Neuronal stem cell (in vitro differentiated cells): Measurements from ENCODE around the gene CHGA.

ENCODE experiments used
- DNase-seq: peaks from one replicate; pipeline ENCODE4 v3.0.0-alpha.2; 2013; ENCODE audit warnings: low spot score
- H2AFZ ChIP-seq: one replicate; pipeline ENCODE4 v1.6.1; 2013; ENCODE audit warnings: mild to moderate bottlenecking, low read length, inconsistent platforms
- H2AK5ac ChIP-seq: 2 replicates; pipeline ENCODE4 v1.6.1; 2013; ENCODE audit warnings: low read depth, mild to moderate bottlenecking, inconsistent platforms, low read length, moderate library complexity, mixed read lengths
- H2BK120ac ChIP-seq: 2 replicates; pipeline ENCODE4 v1.6.1; 2013; ENCODE audit warnings: low read depth, mild to moderate bottlenecking, inconsistent platforms, low read length, moderate library complexity, mixed read lengths
- H2BK12ac ChIP-seq: one replicate; pipeline ENCODE4 v1.6.1; 2013; ENCODE audit warnings: low read length, inconsistent platforms
- H2BK15ac ChIP-seq: 2 replicates; pipeline ENCODE4 v1.6.1; 2013; ENCODE audit warnings: mild to moderate bottlenecking, low read length, inconsistent platforms, mixed read lengths
- H2BK5ac ChIP-seq: one replicate; pipeline ENCODE4 v1.6.1; 2013; ENCODE audit warnings: inconsistent platforms, mild to moderate bottlenecking, low read length, moderate library complexity
- H3K14ac ChIP-seq: one replicate; pipeline ENCODE4 v1.6.1; 2013; ENCODE audit warnings: low read length, inconsistent platforms
- H3K18ac ChIP-seq: 2 replicates; pipeline ENCODE4 v1.6.1; 2013; ENCODE audit warnings: low read length, inconsistent platforms
- H3K23ac ChIP-seq: 2 replicates; pipeline ENCODE4 v1.6.1; 2013; ENCODE audit warnings: low read depth, mild to moderate bottlenecking, mixed read lengths, low read length, inconsistent platforms; ENCODE audit not compliant: poor library complexity
- H3K27ac ChIP-seq: replicated peaks from 3 replicates; pipeline ENCODE4 v1.5.1; 2013; ENCODE audit warnings: low read length, inconsistent platforms
- H3K27me3 ChIP-seq, 3 experiments: 2 replicates each; pipeline ENCODE4 v1.6.1; 2013; ENCODE audit warnings: low read length in 3 of 3, mild to moderate bottlenecking in 2 of 3, inconsistent platforms in 1 of 3, low read depth in 1 of 3, mixed read lengths in 1 of 3, moderate library complexity in 1 of 3; ENCODE audit not compliant: control insufficient read depth in 3 of 3, insufficient read depth in 3 of 3
- H3K36me3 ChIP-seq, 2 donors: replicated peaks in 1 of 2; 2 replicates each; pipeline ENCODE4 v1.6.1; 2013; ENCODE audit warnings: low read length in 2 of 2; ENCODE audit not compliant: control insufficient read depth in 2 of 2, insufficient read depth in 2 of 2
- H3K4ac ChIP-seq: 2 replicates; pipeline ENCODE4 v1.6.1; 2013; ENCODE audit warnings: inconsistent platforms, mild to moderate bottlenecking, low read length, moderate library complexity
- H3K4me1 ChIP-seq, 2 donors: 1 replicate in 1 of 2; 2 replicates in 1 of 2; pipeline ENCODE4 v1.6.1; 2013; ENCODE audit warnings: low read length in 2 of 2, low read depth in 1 of 2; ENCODE audit not compliant: control insufficient read depth in 2 of 2, insufficient read depth in 1 of 2
- H3K4me2 ChIP-seq: one replicate; pipeline ENCODE4 v1.6.1; 2013; ENCODE audit warnings: mild to moderate bottlenecking, low read length, inconsistent platforms; ENCODE audit not compliant: insufficient read depth, poor library complexity, severe bottlenecking
- H3K4me3 ChIP-seq, 2 donors: 2 replicates each; pipeline ENCODE4 v1.5.1; 2013; ENCODE audit warnings: low read length in 2 of 2, mild to moderate bottlenecking in 2 of 2, inconsistent platforms in 1 of 2, moderate library complexity in 1 of 2
- H3K79me1 ChIP-seq: one replicate; pipeline ENCODE4 v1.6.1; 2013; ENCODE audit warnings: low read depth, mild to moderate bottlenecking, inconsistent platforms, low read length, moderate library complexity
- H3K9ac ChIP-seq: one replicate; pipeline ENCODE4 v1.6.1; 2013; ENCODE audit warnings: mild to moderate bottlenecking, low read depth, low read length, inconsistent platforms; ENCODE audit not compliant: poor library complexity
- H3K9me3 ChIP-seq, 2 donors: replicated peaks in 1 of 2; 2 replicates each; pipeline versions ENCODE3 to v1.6.1; 2013; ENCODE audit warnings: low read length in 2 of 2, mild to moderate bottlenecking in 2 of 2, inconsistent platforms in 1 of 2, low read depth in 1 of 2, mixed read lengths in 1 of 2, moderate library complexity in 1 of 2; ENCODE audit not compliant: control insufficient read depth in 2 of 2, insufficient read depth in 1 of 2
- H4K8ac ChIP-seq: one replicate; pipeline ENCODE4 v1.6.1; 2013; ENCODE audit warnings: low read depth, mild to moderate bottlenecking, inconsistent platforms, low read length, moderate library complexity
- H4K91ac ChIP-seq: one replicate; pipeline ENCODE4 v1.6.1; 2013; ENCODE audit warnings: low read length, low read depth, mild to moderate bottlenecking, inconsistent platforms; ENCODE audit not compliant: poor library complexity
- WGBS, 2 donors: extraction: QIAGEN DNeasy Blood & Tissue Kit; methylation state at CpG; one replicate each; pipeline ENCODE4 v1.1.7; 2013; ENCODE audit warnings: missing lambda C conversion rate in 2 of 2, mixed read lengths in 1 of 2; ENCODE audit not compliant: insufficient read length in 2 of 2, insufficient replicate concordance in 1 of 2; ENCODE audit errors: extremely low coverage in 2 of 2; 5-methylcytosine and 5-hydroxymethylcytosine counted together

The CHGA gene

GRCh38 chr14:92929689-92930608 is 7.0 kb downstream of the CHGA start:
- Histone ChIP-seq H3K4me3 (no peak overlapping the region), H3K27me3 (peaks cover 0 to 6% (median 3%) of the 10 kb centered on the region in 3 experiments), H3K4ac (no peak overlapping the region), H3K4me1 (no peaks in the 10 kb centered on the region), H2BK120ac (no peak overlapping the region), H3K18ac (no peak overlapping the region), H3K4me2 (no peak overlapping the region), H4K91ac (no peak overlapping the region), H2BK12ac (no peak overlapping the region), H3K27ac (no peak overlapping the region), H3K23ac (peak overlapping the region; percentile 48), H3K14ac (no peak overlapping the region), H3K9me3 (no peaks in the 10 kb centered on the region), H2BK5ac (peak overlapping the region; percentile 62), H4K8ac (no peak overlapping the region), H3K9ac (no peak overlapping the region), H3K36me3 (no peaks in the 10 kb centered on the region), H2BK15ac (no peak overlapping the region), H3K79me1 (peaks cover 3% of the 10 kb centered on the region), H2AK5ac (no peak overlapping the region), H2AFZ (no peak overlapping the region)
- DNase-seq = no peak
- WGBS, 2 donors = no CpG with 5 or more reads among the region's 20 CpGs

DNA sequence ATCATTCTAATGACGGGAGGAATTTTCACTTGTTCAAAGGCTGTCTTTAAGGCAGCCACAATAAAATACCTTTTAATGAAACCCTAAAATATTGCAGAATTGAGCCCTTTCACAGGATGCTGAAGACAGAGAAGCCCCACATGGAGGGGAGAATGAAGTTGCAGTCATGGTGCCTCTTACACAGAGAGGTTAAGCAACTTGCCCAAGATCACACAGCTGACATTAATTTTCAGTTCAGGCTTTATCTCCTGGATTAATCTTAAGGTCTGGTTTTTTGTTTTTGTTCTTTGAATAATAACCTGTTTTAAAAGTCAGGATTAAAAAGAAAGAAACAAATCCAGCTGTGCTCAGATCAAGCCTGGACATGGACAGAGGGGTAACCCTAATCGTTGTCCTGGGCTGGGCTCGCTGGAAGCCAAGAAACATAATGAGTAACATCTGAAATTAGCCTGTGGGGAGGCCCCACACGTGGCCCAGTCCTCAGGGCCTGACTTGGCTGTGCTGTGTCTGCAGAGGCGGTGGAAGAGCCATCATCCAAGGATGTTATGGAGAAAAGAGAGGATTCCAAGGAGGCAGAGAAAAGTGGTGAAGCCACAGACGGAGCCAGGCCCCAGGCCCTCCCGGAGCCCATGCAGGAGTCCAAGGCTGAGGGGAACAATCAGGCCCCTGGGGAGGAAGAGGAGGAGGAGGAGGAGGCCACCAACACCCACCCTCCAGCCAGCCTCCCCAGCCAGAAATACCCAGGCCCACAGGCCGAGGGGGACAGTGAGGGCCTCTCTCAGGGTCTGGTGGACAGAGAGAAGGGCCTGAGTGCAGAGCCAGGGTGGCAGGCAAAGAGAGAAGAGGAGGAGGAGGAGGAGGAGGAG is 8.0 kb downstream of the CHGA start:
- no peak overlapping the region for H2BK15ac ChIP-seq

GRCh38 chr14:92931681-92932447 is 8.9 kb downstream of the CHGA start:
- no peak overlapping the region for H3K4ac ChIP-seq
- H4K91ac ChIP-seq = no peak overlapping the region
- no CpG with 5 or more reads among the region's 18 CpGs for WGBS, 2 donors
- no peaks in the 10 kb centered on the region for H3K9me3 ChIP-seq
- no peak overlapping the region for H3K27ac ChIP-seq
- H2AK5ac ChIP-seq = no peak overlapping the region
- DNase-seq = no peak
- no peak overlapping the region for H2AFZ ChIP-seq
- H4K8ac ChIP-seq = peak overlapping the region; percentile 57
- H3K79me1 ChIP-seq = peaks cover 3% of the 10 kb centered on the region
- no peak overlapping the region for H3K23ac ChIP-seq
- H3K36me3 ChIP-seq = no peaks in the 10 kb centered on the region
- H3K4me3 ChIP-seq = no peak overlapping the region
- H3K4me1 ChIP-seq = no peaks in the 10 kb centered on the region
- no peak overlapping the region for H2BK5ac ChIP-seq
- H2BK15ac ChIP-seq = no peak overlapping the region
- peak overlapping the region; percentile 53 for H3K18ac ChIP-seq
- no peak overlapping the region for H2BK12ac ChIP-seq
- H2BK120ac ChIP-seq = no peak overlapping the region
- peak overlapping the region; percentile 6 for H3K14ac ChIP-seq
- H3K4me2 ChIP-seq = no peak overlapping the region
- H3K27me3 ChIP-seq = peaks cover 0 to 2% (median 0%) of the 10 kb centered on the region in 3 experiments
- no peak overlapping the region for H3K9ac ChIP-seq

More for the DNA sequence above, 8.0 kb downstream of the CHGA start:
- no peak overlapping the region for H3K27ac ChIP-seq
- WGBS, 2 donors = no CpG with 5 or more reads among the region's 8 CpGs
- peak overlapping the region; percentile 53 for H3K18ac ChIP-seq
- no peak overlapping the region for H3K9ac ChIP-seq
- peaks cover 0 to 2% (median 0%) of the 10 kb centered on the region in 3 experiments for H3K27me3 ChIP-seq
- H4K91ac ChIP-seq = no peak overlapping the region
- H3K4me2 ChIP-seq = no peak overlapping the region
- H4K8ac ChIP-seq = no peak overlapping the region
- no peak overlapping the region for H3K14ac ChIP-seq
- no peak overlapping the region for H3K4ac ChIP-seq
- H2BK120ac ChIP-seq = no peak overlapping the region
- no peak overlapping the region for H3K4me3 ChIP-seq
- peaks cover 3% of the 10 kb centered on the region for H3K79me1 ChIP-seq
- no peaks in the 10 kb centered on the region for H3K36me3 ChIP-seq
- no peak overlapping the region for H3K23ac ChIP-seq
- H3K4me1 ChIP-seq = no peaks in the 10 kb centered on the region
- no peak overlapping the region for H2AK5ac ChIP-seq
- no peak overlapping the region for H2AFZ ChIP-seq
- H2BK5ac ChIP-seq = no peak overlapping the region
- H2BK12ac ChIP-seq = no peak overlapping the region
- no peaks in the 10 kb centered on the region for H3K9me3 ChIP-seq
- DNase-seq = no peak
